ENCODE results near the gene HNRNPL. TPM values are rescaled to one million over a fixed set of nuclear protein-coding genes. Genes with fewer than 3 reads are reported as not detected.

Gene HNRNPL
- 172 and 179 TPM in 2 replicates for total RNA-seq (2013; cell fraction: nucleolus; rRNA removed)
- total RNA-seq (2014; rRNA removed) (319 and 322 TPM in 2 replicates), total RNA-seq (2014; rRNA removed; fragmentation: Illumina TruSeq; extraction: Trizol) (240 and 248 TPM in 2 replicates), total RNA-seq (2021) (512 and 523 TPM in 2 replicates), polyA plus RNA-seq (2011; rRNA removed) (278 and 395 TPM in 2 replicates), polyA plus RNA-seq (2014; fragmentation: Illumina TruSeq; extraction: Trizol) (416 and 440 TPM in 2 replicates), polyA plus RNA-seq (2014; fragmentation: Nextera tagmentation; extraction: Ambion mirVana) (10 to 100 TPM; 32.5 to 92.5 TPM), polyA plus RNA-seq (2014; rRNA removed) (241 and 268 TPM in 2 replicates), polyA plus RNA-seq (2016; fragmentation: Nextera tagmentation; extraction: Ambion mirVana) (100 to 1,000 TPM; 294 to 346 TPM), polyA minus RNA-seq (2011; rRNA and poly(A)+ RNA removed) (348 and 368 TPM in 2 replicates), Bru-seq, nascent RNA (percentile 97 among the genes with signal in this experiment), BruChase-seq, experiment 1, labeled RNA remaining after a 6-hour chase (percentile 97 among the genes with signal in this experiment), BruChase-seq, experiment 2, labeled RNA remaining after a 2-hour chase (percentile 97 among the genes with signal in this experiment)
- 220 TPM for polyA plus RNA-seq (2011; ENCODE audit: low read depth)
- 272 and 344 TPM in 2 replicates for polyA plus RNA-seq (2011; cell fraction: cytosol; rRNA removed)
- 447 and 512 TPM in 2 replicates for polyA plus RNA-seq (2011; cell fraction: nucleus; rRNA removed)
- 258 and 326 TPM in 2 replicates for polyA plus RNA-seq (2012)
- polyA minus RNA-seq (2011; cell fraction: cytosol; rRNA and poly(A)+ RNA removed) = 150 and 190 TPM in 2 replicates
- polyA minus RNA-seq (2011; cell fraction: nucleus; rRNA and poly(A)+ RNA removed) = 92.8 and 152 TPM in 2 replicates
- long read RNA-seq, experiment 1, partial matches to known transcripts = 3 of 14 reads
- long read RNA-seq, experiment 1, other reads (novel, unspliced or antisense) = 5 of 14 reads
- long read RNA-seq, experiment 2, partial matches to known transcripts = 3 of 10 reads
- long read RNA-seq, experiment 2, other reads (novel, unspliced or antisense) = 5 of 10 reads

DNA sequence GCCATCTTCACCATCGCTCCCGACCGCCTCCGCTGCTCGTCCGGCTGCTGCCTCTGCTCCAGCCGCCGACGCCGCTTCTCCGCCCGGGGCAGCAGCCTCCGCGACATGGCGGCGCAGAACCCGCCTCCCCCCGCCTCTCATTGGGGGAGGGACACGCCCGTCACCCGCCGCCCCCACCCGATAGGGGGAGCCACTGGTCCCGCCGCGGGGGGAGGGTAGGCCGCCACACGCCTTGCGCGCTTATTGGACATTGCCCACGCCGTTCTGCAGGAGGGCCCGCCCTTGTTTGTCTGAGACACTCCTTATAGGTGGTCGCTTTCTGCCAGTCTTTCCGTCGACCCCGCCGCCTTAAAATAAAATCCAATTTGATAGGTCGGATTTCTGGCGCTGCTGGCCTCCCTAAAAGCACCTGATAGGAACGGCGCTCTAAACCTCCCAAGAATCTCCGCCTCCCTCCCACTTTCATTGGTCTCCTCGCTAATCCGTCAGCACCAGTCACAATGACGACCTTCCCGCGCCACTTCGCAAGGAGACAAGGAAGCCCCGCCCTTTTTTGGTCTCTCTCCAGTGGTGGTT is at the start of gene HNRNPL:
Gene HNRNPL, minus strand, starts transcription at position 127 of the 576 bp plus-strand sequence. Its CDS starts 20 bp downstream, at position 107.
- Histone ChIP-seq H3K36me3 (ENCODE audit: control insufficient read depth in 2 of 2, insufficient read depth in 2 of 2, low read length in 1 of 2) (peaks cover 17 to 23% of the 10 kb centered on the region in 2 experiments), H3K4me2 (ENCODE audit: control insufficient read depth, insufficient read depth) (peak within 1 kb of the TSS; percentile 98), H3K79me2 (ENCODE audit: control insufficient read depth, insufficient read depth, low read length) (peaks cover 44% of the 10 kb centered on the region), H3K4me3 (peak within 1 kb of the TSS; percentile 79), H4K20me1 (ENCODE audit: control insufficient read depth, insufficient read depth) (peaks cover 6% of the 10 kb centered on the region), H3K4me1 (ENCODE audit: control insufficient read depth, insufficient read depth, low read length) (peaks cover 10% of the 10 kb centered on the region), H2AFZ (ENCODE audit: control insufficient read depth, low read depth, low read length) (peak within 1 kb of the TSS; percentile 11), H3K9ac (ENCODE audit: control insufficient read depth, insufficient read depth, low read length) (peak within 1 kb of the TSS; percentile 98), H3K27me3 (replicated peaks in 1 of 2; ENCODE audit: control insufficient read depth in 2 of 2, insufficient read depth in 2 of 2, low read length in 1 of 2) (no peaks in the 10 kb centered on the region), H3K27ac (ENCODE audit: control insufficient read depth, insufficient read depth) (peak within 1 kb of the TSS; percentile 96), H3K9me3 (replicated peaks; ENCODE audit: control insufficient read depth, insufficient read depth, low read length) (no peaks in the 10 kb centered on the region)
- intact Hi-C loops (cut with micrococcal nuclease; ENCODE audit: unreplicated experiment) (loop anchor here (1.0 kb wide), 2 partner anchors 14 to 49 kb away; partner anchors contain the start of genes NFKBIB and SIRT2), in situ Hi-C loops (cut with MboI) (no loop called here)
- WGBS (ENCODE audit: insufficient coverage, insufficient replicate concordance, low lambda C conversion rate, missing lambda C conversion rate) = 1% methylated on average over 46 of the region's 50 CpGs
- ATAC-seq (peak; percentile 76), FAIRE-seq (no peak), DNase-seq (ENCODE audit: low read depth, low spot score) (peak; percentile 100)
- POLR2A ChIA-PET = interaction anchor here (0.6 to 2.8 kb wide), 14 partner anchors 9 to 295 kb away, joined by 3 to 28 read pairs (median 6); partner anchors contain the start of genes EIF3K, NFKBIB, RINL and SIRT2
- CTCF ChIA-PET = interaction anchor here (0.7 to 4.1 kb wide), 10 partner anchors 13 to 80 kb away, joined by 3 to 20 read pairs (median 4); partner anchors contain the start of genes ECH1, RINL and SARS2
- SMC1A ChIA-PET (ENCODE audit: uncharacterized antibody, unreplicated experiment) = interaction anchor here (0.8 to 1.7 kb wide), 5 partner anchors 17 to 51 kb away, joined by 3 to 8 read pairs (median 5); partner anchors contain the start of gene ECH1
- RAD21 ChIA-PET (ENCODE audit: unreplicated experiment) = interaction anchor here (0.9 to 2.8 kb wide), 10 partner anchors 14 to 306 kb away, joined by 3 to 20 read pairs (median 4); partner anchors contain the start of genes ACTN4, ECH1, EIF3K and RINL
- no TSS peak for BruUV-seq (replicated peaks)
- TF ChIP-seq SIX5 (IDR thresholded peaks at IDR 0.05; ENCODE audit: low read depth, low read length, severe bottlenecking) (no peak), SREBF2 (IDR thresholded peaks at IDR 0.05; ENCODE audit: low read length) (peak; percentile 47; the same call in 1 of the 2 replicates), TBL1XR1 (IDR thresholded peaks at IDR 0.05; ENCODE audit: low read depth, low read length) (peak; percentile 65), STAT1 (conservative IDR thresholded peaks at IDR 0.05) (peak; percentile 74; the same call in 1 of the 2 replicates), HDAC2 (IDR thresholded peaks at IDR 0.05) (no peak), TCF3 (IDR thresholded peaks at IDR 0.05; ENCODE audit: borderline replicate concordance, insufficient read depth, low read depth, low read length) (0 out of 2 replicates have a peak, but pooled peaks have one; percentile 51), RAD21 (IDR thresholded peaks at IDR 0.05; ENCODE audit: insufficient read depth, low read depth, low read length) (no peak), NFYA (IDR thresholded peaks at IDR 0.05; ENCODE audit: borderline replicate concordance, low read depth, low read length) (peak; percentile 66), MXI1 (IDR thresholded peaks at IDR 0.05; ENCODE audit: low read depth, low read length) (peak; percentile 7; the same call in 1 of the 2 replicates), RFX5 (IDR thresholded peaks at IDR 0.05; ENCODE audit: low read depth, low read length) (no peak)
- TF ChIP-seq, protein P1, sequence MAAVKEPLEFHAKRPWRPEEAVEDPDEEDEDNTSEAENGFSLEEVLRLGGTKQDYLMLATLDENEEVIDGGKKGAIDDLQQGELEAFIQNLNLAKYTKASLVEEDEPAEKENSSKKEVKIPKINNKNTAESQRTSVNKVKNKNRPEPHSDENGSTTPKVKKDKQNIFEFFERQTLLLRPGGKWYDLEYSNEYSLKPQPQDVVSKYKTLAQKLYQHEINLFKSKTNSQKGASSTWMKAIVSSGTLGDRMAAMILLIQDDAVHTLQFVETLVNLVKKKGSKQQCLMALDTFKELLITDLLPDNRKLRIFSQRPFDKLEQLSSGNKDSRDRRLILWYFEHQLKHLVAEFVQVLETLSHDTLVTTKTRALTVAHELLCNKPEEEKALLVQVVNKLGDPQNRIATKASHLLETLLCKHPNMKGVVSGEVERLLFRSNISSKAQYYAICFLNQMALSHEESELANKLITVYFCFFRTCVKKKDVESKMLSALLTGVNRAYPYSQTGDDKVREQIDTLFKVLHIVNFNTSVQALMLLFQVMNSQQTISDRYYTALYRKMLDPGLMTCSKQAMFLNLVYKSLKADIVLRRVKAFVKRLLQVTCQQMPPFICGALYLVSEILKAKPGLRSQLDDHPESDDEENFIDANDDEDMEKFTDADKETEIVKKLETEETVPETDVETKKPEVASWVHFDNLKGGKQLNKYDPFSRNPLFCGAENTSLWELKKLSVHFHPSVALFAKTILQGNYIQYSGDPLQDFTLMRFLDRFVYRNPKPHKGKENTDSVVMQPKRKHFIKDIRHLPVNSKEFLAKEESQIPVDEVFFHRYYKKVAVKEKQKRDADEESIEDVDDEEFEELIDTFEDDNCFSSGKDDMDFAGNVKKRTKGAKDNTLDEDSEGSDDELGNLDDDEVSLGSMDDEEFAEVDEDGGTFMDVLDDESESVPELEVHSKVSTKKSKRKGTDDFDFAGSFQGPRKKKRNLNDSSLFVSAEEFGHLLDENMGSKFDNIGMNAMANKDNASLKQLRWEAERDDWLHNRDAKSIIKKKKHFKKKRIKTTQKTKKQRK (IDR thresholded peaks at IDR 0.05; ENCODE audit: low read depth, low read length) = peak; percentile 97
- TF ChIP-seq, protein P2, sequence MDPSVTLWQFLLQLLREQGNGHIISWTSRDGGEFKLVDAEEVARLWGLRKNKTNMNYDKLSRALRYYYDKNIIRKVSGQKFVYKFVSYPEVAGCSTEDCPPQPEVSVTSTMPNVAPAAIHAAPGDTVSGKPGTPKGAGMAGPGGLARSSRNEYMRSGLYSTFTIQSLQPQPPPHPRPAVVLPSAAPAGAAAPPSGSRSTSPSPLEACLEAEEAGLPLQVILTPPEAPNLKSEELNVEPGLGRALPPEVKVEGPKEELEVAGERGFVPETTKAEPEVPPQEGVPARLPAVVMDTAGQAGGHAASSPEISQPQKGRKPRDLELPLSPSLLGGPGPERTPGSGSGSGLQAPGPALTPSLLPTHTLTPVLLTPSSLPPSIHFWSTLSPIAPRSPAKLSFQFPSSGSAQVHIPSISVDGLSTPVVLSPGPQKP (IDR thresholded peaks at IDR 0.05; ENCODE audit: low read depth, low read length) = no peak
- TF ChIP-seq, protein P3, sequence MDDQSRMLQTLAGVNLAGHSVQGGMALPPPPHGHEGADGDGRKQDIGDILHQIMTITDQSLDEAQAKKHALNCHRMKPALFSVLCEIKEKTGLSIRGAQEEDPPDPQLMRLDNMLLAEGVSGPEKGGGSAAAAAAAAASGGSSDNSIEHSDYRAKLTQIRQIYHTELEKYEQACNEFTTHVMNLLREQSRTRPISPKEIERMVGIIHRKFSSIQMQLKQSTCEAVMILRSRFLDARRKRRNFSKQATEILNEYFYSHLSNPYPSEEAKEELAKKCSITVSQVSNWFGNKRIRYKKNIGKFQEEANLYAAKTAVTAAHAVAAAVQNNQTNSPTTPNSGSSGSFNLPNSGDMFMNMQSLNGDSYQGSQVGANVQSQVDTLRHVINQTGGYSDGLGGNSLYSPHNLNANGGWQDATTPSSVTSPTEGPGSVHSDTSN (IDR thresholded peaks at IDR 0.05; ENCODE audit: insufficient replicate concordance, low read depth, low read length) = peak; percentile 96
